AG08395 (cell line): ENCODE results near the gene KRTAP12-2.
"Not testable (repeated sequence)": the region's sequence is repeated elsewhere in the genome, so short reads cannot be mapped to it uniquely, and the experiment has no call there.

Experiments
- DNase-seq: peaks from one replicate; pipeline ENCODE4 v3.0.0; 2012; ENCODE audit warnings: mixed read lengths, low spot score

KRTAP12-2 gene

DNA sequence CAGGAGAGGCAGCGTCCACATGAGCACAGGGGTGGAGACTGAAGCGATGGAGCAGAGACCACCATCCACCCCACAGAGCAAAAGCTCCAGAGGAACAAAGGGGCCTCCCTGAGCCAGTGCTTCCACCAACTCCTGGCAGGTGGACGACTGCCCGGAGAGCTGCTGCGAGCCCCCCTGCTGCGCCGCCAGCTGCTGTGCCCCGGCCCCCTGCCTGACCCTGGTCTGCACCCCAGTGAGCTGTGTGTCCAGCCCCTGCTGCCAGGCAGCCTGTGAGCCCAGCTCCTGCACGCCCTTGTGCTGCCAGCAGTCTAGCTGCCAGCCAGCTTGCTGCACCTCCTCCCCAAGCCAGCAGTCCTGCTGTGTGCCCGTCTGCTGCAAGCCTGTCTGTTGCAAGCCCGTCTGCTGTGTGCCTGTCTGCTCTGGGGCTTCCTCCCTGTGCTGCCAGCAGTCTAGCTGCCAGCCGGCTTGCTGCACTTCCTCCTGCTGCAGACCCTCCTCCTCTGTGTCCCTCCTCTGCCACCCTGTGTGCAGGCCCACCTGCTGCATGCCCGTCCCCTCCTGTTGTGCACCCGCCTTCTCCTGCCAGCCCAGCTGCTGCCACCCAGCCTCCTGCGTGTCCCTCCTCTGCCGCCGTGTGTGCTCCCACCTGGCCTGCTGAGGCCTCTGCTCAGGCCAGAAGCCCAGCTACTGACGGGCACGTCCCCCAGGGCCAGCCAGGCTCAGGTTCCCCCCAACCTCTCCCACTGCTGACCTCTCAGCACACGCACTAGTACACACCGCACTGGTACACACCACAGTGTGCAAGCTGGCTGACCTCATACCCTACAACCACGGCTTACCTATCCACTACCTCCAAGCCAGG lies 35.6 kb upstream of the KRTAP12-2 start:
- DNase-seq, result no peak

DNA sequence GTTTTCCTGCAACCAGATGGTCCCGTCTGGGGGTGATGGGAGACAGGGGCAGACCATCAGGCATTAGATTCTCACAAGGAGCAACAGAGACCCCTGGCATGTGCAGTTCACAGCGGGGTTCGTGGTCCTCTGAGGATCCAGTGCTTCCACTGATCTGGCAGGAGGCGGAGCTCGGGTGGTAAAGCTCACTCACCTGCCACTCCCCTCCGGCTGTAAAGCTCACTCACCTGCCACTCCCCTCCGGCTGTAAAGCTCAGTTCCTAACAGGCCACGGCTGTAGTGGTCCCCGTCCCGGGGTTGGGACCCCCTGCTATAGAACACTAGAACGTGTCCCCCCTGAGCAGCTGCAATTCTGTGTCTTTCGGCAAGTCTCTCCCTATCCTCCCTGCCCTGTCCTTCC lies 34.8 kb upstream of the KRTAP12-2 start:
- no peak for DNase-seq

DNA sequence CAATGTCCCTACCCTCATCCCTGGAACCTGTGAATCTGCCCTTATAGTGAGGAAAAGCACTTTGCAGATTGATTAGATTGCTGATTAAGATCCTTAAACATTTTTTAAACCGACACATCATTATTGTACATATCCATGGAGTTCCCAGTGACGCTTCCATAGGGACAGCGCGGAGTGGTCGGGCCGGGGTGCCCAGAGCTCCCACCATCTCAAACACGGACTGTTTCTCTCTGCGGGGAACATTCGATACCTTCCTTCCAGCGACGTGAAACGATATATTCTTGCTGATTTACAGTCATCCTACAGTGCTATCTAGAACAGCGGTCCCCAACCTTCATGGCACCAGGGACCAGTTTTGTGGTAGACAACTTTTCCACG lies 34.3 kb upstream of the KRTAP12-2 start:
- no peak for DNase-seq

DNA sequence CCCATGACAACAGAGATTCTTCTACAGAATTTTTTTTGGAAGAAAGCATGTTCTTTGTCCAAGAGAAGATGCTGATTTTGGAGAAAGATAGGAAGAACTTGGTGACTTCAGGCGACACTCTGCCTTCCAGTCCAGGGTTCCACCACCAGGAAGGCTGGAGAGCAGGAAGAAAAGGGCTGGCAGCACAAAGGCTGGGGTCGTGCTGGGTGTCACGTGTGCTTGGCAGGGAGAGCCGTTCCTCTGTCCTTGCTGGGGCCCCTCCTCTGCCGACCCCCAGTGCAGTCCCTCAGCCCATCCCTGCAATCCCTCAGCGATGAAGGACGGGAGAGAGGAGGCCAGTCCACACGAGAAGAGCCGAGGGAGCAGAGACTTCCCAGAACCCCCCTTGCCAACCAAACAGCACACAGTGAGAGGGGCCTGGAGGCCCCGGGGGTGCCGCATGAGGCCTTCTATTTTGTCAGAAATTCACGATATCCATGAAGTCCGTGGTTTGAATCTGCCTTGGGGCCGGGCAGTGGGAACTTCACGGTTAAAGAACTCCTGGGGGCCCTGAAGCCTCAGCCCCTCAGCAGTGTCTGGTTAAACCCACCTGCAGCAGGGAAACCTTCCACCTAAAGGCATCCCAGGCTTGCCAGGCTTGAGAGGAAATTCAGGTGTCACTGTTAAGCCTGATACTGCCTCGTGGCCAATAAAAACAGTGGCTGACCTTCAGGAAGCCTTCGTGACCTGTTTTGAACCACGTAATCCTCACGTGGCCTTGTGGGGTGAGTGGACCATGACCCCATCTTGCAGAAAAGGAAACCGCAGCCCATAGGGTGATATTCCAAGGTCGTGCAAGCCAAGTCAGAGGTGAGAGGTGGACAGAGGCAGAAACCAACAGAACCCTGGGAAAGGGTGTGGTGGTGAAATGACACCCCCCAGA lies 33.6 kb upstream of the KRTAP12-2 start:
- DNase-seq, result no peak

DNA sequence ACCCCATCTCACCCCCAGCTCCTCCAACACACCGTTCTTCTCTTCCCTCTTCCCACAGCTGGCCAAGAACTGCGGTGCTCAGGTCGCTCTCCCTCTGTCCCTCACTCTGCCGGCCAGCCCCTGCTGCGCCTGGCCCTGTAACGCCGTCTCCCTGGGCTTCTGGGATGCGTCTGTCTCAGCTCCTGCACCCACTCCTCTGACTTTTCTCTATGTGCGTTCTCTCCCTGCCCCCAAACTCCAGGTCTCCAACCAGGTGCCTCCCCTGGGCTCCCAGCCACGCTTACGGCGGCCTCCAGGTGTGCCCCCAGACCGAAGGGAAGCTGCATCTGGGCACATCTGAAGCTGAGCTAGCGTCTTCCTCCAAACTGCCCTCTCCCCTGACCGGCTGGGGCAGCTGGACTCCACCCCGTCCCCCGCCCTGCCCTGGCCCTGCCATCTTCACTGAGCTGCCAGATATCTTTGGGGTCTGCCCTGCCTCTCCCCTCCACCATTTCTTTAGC lies 32.8 kb upstream of the KRTAP12-2 start:
- DNase-seq, result no peak

DNA sequence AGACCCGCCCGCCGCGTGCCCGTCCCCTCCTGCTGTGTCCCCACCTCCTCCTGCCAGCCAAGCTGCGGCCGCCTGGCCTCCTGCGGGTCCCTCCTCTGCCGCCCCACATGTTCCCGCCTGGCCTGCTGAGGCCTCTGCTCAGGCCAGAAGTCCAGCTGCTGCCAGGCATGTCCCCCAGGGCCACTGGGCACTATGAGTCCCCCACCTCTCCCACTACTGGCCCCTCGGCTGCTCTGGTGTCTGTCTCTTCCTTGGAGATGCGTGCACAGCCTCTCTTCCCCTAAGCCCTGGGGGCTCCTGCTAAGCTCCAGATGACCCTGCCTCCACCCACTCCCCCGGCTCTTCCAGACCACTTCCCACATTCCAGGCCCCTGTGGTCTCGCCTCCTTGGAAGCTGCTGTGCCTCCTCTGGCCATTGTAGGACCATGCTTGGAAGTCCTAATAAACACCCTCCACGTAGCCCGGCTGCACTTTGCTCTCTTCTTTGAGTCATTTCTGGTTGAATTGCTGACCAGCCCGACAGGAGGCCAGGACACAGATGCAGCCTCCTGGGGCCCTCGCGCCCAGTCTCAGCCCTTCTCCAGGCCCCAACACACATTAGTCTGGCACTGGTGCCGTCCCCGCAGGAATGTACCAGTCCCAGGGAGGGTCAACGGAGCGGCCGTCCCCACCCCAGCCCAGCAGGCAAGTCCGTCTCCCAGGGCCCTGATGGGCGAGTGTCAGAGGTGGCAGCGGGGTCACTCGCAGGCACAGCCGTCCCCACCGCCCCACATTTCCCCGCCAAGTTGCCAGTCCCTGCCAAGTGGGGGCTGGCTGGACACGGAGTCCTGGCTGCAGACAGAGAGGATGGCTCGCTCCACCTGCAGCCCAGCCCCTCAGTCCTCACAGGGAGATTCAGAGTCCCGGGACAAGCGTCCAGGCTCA lies 31.3 kb upstream of the KRTAP12-2 start:
- DNase-seq, result no peak

DNA sequence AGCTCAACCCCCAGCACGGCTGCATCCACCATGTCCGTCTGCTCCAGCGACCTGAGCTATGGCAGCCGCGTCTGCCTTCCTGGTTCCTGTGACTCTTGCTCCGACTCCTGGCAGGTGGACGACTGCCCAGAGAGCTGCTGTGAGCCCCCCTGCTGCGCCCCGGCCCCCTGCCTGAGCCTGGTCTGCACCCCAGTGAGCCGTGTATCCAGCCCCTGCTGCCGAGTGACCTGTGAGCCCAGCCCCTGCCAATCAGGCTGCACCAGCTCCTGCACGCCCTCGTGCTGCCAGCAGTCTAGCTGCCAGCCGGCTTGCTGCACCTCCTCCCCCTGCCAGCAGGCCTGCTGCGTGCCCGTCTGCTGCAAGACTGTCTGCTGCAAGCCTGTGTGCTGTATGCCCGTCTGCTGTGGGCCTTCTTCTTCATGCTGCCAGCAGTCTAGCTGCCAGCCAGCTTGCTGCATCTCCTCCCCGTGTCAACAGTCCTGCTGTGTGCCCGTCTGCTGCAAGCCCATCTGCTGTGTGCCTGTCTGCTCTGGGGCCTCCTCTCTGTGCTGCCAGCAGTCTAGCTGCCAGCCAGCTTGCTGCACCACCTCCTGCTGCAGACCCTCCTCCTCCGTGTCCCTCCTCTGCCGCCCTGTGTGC lies 30.6 kb upstream of the KRTAP12-2 start, which contains the start of gene KRTAP10-12:
TSS of gene KRTAP10-12 (plus strand) at position 1 of the 639 bp plus-strand sequence. CDS start at position 31, 30 bp downstream.
- not testable (repeated sequence) for DNase-seq

DNA sequence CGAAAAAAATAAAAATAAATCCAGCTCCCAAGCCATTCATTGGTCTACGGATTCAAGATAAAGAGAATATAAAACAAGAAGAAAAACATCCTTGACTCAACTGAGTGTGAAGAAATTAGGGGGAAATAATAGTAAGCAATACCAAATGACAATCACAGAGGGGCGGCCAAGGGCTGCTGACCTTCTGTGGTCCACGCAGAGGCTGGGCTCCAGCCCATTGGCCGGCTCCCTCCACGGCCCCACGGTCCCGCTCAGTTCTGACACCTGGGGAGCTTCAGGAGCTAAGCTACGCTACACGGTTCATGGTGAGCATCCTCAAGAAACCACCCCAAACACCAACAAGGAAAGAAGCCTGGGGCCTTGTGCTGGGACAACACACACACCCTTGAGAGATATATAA lies 29.8 kb upstream of the KRTAP12-2 start:
- DNase-seq, result no peak

DNA sequence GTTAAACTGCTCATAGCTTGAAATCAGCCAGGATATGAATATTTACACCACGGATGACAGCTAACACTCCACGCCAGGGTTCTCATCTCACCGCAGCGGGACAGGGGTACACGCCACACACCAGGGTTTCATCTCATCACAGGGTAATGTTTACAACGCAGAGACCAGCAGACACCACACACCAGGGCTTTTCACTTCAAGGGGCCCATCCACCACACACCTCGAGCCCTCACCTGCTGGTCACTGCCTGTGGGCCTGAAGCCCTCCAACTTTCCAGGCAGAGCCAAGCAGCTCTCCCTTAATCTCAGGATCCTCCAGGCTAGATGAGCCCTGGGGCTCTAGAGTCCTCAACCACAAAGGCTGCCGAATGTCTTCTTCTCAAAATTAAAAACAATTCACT lies 28.9 kb upstream of the KRTAP12-2 start:
- DNase-seq, result no peak

DNA sequence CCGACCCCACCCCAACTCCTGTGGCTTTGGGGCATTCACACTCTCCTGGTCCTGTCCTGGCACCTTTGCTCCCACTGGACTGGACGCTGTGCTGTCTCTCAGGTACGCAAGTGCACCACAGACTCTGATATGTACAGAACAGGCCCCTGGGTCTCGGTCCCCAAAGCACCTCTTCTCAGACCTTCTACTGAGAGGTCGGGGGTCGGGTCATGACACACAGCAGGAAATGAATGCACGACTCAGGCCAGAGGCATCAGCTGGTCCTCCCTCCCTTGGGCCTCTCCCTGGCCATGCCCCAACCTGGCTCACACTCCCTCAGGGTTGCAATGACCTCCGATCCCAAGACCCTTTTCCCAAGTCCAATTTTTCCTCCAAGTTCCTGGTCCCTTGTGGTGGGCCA lies 28.5 kb upstream of the KRTAP12-2 start:
- DNase-seq, result no peak

DNA sequence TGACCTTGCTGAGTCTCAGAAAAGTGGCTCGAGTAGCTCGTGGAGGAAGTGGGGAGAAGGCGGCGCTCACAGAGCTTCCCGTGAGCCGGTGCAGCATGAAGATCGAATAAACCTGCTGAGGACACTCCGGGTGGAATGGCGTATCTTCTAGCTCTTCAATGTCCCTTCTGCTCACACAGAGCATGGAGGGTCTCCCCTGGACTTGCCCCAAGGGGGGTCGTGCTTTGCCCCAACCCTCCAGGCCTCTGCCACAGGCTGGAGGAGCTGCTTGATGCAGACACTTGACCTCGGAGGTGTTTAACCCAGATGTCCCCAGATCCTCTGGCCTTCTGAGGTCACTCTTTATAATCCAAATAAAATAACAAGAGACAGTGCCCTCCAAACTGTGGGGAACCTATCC lies 28.0 kb upstream of the KRTAP12-2 start:
- no peak for DNase-seq

DNA sequence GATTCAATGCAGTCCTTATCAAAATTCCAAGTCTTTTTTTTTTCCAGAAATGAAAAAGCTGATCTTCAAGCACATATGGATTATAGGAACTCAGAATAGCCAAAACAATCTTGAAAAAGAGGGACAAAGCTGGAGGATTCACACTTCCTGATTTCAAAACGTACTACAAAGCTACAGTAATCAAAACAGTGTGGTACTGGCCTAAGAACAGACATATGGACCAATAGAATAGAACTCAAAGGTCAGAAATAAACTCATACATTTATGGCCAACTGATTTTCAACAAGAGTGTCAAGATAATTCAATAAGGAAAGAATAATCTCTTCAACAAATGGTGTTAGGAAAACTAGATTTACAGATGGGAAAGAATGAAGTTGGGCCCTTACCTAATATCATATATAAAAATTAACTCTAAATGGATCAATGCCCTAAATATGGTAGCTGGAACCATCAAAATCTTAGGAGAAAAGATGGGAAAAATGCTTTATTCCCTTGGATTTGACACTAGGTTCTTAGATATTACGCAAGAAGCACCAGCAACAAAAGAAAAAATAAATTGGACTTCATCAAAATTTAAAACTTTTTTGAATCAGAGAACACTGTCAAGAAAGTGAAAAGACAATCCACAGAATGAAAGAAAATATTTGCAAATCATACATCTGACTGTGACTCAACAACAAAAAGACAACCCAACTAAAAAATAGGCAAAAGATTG lies 26.2 kb upstream of the KRTAP12-2 start:
- no peak for DNase-seq

DNA sequence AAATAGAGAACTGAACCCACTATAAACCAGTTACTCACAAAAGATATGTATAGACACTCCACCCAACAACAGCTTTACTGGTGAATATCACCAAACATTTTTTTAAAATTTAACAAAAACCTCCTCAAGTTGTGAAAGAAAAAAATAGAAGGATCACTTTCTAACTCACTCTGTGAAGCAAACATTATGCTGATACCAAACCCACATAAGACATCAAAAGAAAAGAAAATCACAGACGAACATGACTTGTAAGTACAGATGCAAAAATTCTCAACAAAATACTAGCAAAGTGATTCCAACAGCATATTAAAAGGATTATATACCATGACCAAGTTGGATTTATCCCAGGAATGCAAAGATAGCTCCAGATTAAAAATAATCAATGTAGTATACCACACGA lies 25.0 kb upstream of the KRTAP12-2 start:
- DNase-seq, result no peak

DNA sequence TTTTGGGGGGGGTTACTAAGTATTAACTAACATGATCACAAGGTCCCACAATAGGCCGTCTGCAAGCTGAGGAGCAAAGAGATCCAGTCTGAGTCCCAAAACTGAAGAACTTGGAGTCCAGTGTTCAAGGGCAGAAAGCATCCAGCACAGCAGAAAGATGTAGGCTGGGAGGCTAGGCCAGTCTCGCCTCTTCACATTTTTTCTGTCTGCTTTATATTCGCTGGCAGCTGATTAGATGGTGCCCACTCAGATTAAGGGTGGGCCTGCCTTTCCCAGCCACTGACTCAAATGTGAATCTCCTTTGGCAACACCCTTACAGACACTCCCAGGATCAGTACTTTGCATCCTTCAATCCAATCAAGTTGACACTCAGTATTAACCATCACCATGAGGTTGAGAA lies 23.0 kb upstream of the KRTAP12-2 start:
- DNase-seq, result not testable (repeated sequence)

DNA sequence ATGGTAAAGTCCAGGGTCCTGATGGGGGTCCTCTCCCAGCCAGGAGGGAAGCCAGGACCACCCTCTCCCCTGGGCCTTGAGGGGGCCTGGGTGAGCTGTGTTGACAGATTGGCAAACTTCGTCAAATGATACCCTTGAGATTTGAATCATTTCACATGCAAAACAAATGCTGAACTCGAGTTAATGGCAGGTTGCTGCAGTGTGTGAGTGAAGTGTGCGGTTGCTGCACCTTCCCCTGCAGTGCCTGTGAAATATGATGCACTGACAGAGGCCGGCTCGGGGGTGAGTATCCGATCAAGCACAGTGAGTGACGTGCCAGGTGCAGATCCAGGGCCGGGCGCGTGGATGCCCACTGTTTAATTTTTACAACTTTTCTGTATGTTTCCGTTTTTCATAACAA lies 20.9 kb upstream of the KRTAP12-2 start:
- DNase-seq, result no peak

DNA sequence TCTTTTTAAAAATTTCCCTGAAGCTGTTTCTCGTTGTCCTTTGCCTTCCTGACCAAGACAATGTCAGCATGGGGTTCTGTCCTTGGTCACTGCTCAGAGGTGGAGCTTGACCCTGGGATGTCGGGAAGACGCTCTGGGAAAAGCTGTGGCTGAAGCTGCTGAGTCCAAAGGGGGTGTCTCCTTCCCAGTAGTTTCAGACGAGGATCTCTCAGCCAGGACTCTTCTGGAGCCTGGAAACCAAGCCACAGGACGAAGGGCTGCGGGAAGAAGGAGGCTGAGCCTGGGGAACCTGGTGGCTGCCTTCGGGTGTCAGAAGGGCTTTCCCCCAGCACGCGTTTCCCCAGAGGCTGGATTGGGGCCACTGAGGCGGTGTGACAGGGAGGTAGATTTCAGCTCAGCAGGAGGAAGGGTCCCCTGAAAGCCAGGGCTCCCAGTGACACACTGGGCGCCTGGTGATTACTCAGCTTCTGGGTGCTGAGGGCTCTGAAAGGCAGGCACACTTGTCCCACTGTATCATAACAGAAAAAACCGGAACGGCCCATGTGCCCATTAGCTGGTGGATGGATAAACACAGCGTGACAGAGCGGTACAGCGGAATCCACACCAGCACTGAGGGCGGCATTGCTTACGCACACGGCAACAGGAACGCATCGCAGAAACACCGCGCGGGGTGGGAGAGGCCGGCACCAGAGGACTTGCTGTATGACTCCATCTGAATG lies 20.3 kb upstream of the KRTAP12-2 start:
- no peak for DNase-seq

DNA sequence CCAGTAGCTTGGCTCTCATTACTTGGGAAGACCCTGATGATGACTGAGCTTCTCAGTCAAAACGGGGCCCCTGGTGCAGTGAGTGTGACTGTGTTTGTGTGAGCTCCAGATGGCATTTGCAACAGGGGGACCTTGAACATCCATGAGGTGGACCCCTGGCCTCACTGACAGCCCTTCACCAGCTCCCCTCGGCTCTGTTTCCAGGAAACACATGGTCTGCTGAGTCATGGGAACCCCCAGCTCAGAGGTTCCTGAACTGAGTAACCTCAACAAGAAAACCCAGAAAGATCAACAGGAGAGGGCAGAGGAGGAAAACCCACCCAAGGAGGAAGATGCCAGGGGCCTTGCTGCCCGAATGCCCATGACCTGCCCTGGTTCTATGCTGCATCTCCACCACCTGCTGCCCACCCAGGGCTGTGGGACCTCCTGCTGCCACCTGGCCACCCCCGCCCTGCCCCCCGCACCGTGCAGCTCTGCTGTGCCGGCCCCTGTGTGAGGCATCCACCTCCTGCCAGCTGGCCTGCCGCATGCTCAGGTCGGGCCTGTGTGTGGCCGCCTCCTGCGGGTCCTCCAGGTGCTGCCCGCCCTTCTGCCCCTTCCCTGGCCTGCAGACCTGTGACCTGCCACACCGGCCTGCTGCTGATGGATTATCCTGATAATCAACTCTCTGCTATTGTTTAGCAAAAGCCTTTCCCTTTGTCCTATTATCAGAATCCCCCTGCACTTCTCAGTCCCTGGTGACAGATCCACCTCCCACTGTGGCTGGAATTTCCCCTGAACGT lies 19.5 kb upstream of the KRTAP12-2 start:
- no peak for DNase-seq

DNA sequence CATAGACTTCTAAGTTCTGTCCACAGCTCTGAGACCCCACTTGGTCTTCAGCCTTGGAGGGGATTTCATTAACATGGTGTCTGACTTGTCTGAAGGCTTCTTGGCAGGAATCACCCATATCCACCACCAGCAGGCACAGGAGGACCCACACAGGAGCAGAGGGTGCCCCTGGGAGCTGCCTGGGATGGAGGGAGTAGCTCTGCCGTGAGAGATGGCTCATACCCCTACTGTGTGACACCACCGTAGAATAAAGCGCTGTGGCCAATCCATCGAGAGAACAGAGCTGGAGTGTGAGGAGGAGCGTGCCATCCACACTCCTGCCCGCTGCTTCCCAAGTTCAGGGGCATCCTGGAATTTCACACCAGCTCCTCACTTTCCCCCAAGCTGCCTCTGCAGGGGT lies 18.3 kb upstream of the KRTAP12-2 start:
- DNase-seq, result not testable (repeated sequence)

DNA sequence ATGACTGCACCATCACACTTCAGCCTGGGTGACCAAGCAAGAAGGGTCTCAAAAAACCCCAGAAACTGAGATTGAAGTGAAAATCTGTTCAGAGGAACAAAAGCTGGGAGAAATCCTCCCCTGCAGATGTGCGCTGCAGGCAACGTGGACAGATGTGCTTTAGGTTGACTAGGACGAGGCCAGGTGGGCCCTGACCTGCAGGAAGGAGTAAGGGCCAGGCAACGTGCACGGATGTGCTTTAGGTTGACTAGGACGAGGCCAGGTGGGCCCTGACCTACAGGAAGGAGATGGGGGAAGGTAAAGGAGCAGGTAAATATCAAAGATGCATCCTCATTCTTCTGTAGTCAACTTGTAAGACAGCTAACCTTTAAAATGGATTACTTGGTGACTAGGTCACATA lies 17.8 kb upstream of the KRTAP12-2 start:
- DNase-seq, result no peak
